Activated CD4-positive, alpha-beta T cell treated with anti-CD3 and anti-CD28 coated beads for 36 hours (primary cell): ENCODE results near the gene GNPTG. TPM values are rescaled to one million over a fixed set of nuclear protein-coding genes. Genes with fewer than 3 reads are reported as not detected.

ENCODE experiments used
- ATAC-seq: fragments of 200-7000 bp; cut with Tn5 transposase; one replicate; pipeline ENCODE4 v1.10.0; 2021; ENCODE audit warnings: mild to moderate bottlenecking, moderate library complexity
- CTCF ChIA-PET: fragments of 350-600 bp; sonication (Branson Sonifier 250); formaldehyde crosslinking; loops from one replicate; lab custom pipeline; 2021; ENCODE audit warnings: antibody characterized with exemption; lab: Charles Lee
- POLR2A ChIA-PET: fragments of 350-600 bp; sonication (Branson Sonifier 250); formaldehyde crosslinking; loops from one replicate; lab custom pipeline; 2021; ENCODE audit warnings: antibody characterized with exemption, inconsistent platforms; lab: Charles Lee
- DNase-seq: peaks from one replicate; pipeline ENCODE4 v3.0.0-alpha.2; 2020
- H3K27ac Mint-ChIP-seq: one replicate; pipeline ENCODE4 v1.8.0; 2021; ENCODE audit warnings: mixed read lengths
- H3K27me3 Mint-ChIP-seq: one replicate; pipeline ENCODE4 v1.8.0; 2021; ENCODE audit warnings: mixed read lengths
- H3K36me3 Mint-ChIP-seq: one replicate; pipeline ENCODE4 v1.8.0; 2021; ENCODE audit warnings: low read depth, mixed read lengths
- H3K4me1 Mint-ChIP-seq: one replicate; pipeline ENCODE4 v1.8.0; 2021; ENCODE audit warnings: mixed read lengths
- H3K4me3 Mint-ChIP-seq: one replicate; pipeline ENCODE4 v1.8.0; 2021; ENCODE audit warnings: mild to moderate bottlenecking, moderate library complexity, mixed read lengths
- H3K9me3 Mint-ChIP-seq: one replicate; pipeline ENCODE4 v1.8.0; 2021; ENCODE audit warnings: low read depth, mixed read lengths
- intact Hi-C, 2 experiments: fragments of 100-400 bp; cut with DNase I in 1 of 2; cut with micrococcal nuclease in 1 of 2; formaldehyde crosslinking; loops; one replicate each; pipeline versions ENCODE4 v1.14.2 to v1.15.1; 2022 to 2024; cut with DNase I, micrococcal nuclease
- total RNA-seq, 2 experiments: library from RNA; stranded (reverse); gene quantifications; one replicate each; pipeline ENCODE4 v1.2.3, GENCODE V29; 2021

GNPTG gene
- total RNA-seq, 2 experiments from 2014 or later: 16.3 to 17.4 TPM

- no peak for DNase-seq
- Mint-ChIP-seq H3K27ac (no peak overlapping the region), H3K9me3 (no peaks in the 10 kb centered on the region), H3K27me3 (peaks cover 23% of the 10 kb centered on the region), H3K4me3 (no peak overlapping the region), H3K36me3 (no peaks in the 10 kb centered on the region), H3K4me1 (peaks cover 15% of the 10 kb centered on the region)
- ATAC-seq: no peak
- POLR2A ChIA-PET: no interaction called here
- CTCF ChIA-PET: interaction anchor here (0.8 kb wide), 1 partner anchor 34 kb away, joined by 4 read pairs; no protein-coding TSS in a partner anchor
- intact Hi-C loops: no loop called here
These were observed 15.7 kb upstream of the GNPTG start for GRCh38 chr16:1335996-1336395.

GRCh38 chr16:1336619-1337018 is 15.1 kb upstream of the GNPTG start:
- H3K4me1 Mint-ChIP-seq: peaks cover 11% of the 10 kb centered on the region
- no peak for ATAC-seq
- intact Hi-C loops: no loop called here
- ChIA-PET POLR2A (no interaction called here), CTCF (no interaction called here)
- H3K9me3 Mint-ChIP-seq: no peaks in the 10 kb centered on the region
- H3K27ac Mint-ChIP-seq: no peak overlapping the region
- peaks cover 20% of the 10 kb centered on the region for H3K27me3 Mint-ChIP-seq
- no peak for DNase-seq
- H3K4me3 Mint-ChIP-seq: no peak overlapping the region
- no peaks in the 10 kb centered on the region for H3K36me3 Mint-ChIP-seq

DNA sequence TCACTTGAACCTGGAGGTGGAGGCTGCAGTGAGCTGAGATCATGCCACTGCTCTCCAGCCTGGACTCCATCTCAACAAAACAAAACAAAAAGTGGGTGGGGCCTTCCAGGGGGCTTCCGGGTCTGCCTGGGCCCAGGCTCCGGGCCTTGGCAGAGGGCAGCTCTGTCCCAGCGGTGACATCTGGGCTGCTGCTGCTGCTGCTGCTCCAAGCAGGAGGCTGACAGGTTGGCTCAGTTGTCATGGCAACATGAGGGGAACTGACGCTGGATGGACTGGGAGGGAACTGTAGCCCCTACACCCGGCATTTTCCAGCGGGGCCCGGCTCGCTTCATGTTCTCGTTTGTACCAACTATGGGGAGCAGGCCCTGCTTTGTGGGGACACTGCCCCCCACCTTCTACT is 14.2 kb upstream of the GNPTG start:
- ChIA-PET POLR2A (no interaction called here), CTCF (interaction anchor here (1.0 kb wide), 1 partner anchor 28 kb away, joined by 3 read pairs; no protein-coding TSS in a partner anchor)
- no peak for ATAC-seq
- intact Hi-C loops: no loop called here
- no peaks in the 10 kb centered on the region for H3K36me3 Mint-ChIP-seq
- no peak overlapping the region for H3K4me3 Mint-ChIP-seq
- H3K27me3 Mint-ChIP-seq: peaks cover 12% of the 10 kb centered on the region
- H3K27ac Mint-ChIP-seq: no peak overlapping the region
- no peaks in the 10 kb centered on the region for H3K9me3 Mint-ChIP-seq
- peaks cover 10% of the 10 kb centered on the region for H3K4me1 Mint-ChIP-seq
- DNase-seq: no peak

DNA sequence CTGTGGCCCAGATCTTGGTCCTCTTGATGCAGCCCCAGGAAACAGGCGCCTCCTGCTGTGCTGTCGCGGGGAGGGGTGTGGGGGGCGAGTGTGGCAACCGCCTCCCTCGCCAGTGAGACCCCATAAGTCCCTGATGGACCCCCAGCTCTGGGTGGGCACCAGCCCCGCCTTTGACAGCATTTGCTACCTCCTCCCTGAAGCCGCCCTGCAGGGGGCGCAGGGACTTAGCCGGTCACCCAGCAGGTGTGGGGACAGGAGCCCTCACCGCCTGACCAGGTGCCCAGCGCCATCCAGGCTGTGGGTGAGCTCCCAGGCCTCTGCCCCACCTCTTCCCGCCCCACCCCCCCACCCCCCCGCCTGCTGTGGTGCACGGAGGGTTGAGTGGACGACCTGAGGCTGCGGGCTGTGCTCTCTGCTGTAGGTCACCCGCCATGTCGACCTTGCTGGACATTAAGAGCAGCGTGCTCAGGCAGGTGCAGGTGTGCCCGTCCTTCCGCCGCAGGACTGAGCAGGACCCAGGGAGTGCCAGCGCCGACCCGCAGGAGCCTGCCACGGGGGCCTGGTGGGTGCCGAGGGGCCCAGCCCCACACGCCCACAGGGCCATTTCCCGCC is 13.5 kb upstream of the GNPTG start:
- POLR2A ChIA-PET: no interaction called here

DNA sequence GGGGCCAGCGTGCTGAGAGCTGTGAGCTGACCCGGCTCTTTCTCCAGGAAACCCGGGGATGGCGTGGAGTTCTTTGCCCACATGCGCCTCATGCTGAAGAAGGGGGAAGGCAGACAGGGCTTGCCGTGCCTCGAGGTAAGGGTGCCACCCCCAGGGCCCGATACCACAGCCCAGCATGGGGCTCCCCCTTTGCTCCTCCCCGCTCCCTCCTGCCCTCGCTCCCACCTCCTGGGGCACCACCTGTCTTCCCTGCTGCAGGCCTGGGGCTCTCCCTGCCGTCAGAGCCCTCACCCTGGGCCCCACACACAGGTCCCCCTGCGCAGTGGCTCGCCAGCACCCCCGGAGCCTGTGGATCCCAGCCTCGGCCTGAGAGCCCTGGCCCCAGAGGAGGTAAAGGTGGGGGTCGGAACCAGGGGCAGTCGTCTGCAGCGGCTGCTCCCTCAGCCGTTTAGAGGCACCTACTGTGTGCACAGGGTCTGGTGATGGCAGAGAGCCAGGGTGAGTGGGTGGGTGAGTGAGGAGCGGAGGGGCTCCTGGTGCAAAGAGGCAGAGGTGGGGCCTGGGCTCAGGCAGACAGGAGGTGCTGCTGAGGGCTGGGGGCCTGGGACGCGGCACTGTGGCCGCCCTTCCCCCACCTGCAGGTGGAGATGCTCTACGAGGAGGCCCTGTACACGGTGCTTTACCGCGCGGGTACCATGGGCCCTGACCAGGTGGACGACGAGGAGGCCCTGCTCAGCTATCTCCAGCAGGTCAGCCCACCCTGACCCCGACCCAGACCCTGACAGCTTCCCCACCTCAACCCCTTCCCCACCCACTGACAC is 12.7 kb upstream of the GNPTG start:
- H3K27me3 Mint-ChIP-seq: peaks cover 9% of the 10 kb centered on the region
- no peaks in the 10 kb centered on the region for H3K36me3 Mint-ChIP-seq
- ChIA-PET CTCF (no interaction called here), POLR2A (no interaction called here)
- DNase-seq: no peak
- intact Hi-C loops: no loop called here
- peaks cover 17% of the 10 kb centered on the region for H3K4me1 Mint-ChIP-seq
- no peaks in the 10 kb centered on the region for H3K9me3 Mint-ChIP-seq
- no peak overlapping the region for H3K27ac Mint-ChIP-seq
- no peak overlapping the region for H3K4me3 Mint-ChIP-seq
- ATAC-seq: no peak

More for the DNA sequence above, 13.5 kb upstream of the GNPTG start:
- CTCF ChIA-PET: interaction anchor here (1.0 kb wide), 1 partner anchor 27 kb away, joined by 3 read pairs; no protein-coding TSS in a partner anchor
- Mint-ChIP-seq H3K4me3 (no peak overlapping the region), H3K27me3 (peaks cover 9% of the 10 kb centered on the region), H3K4me1 (peaks cover 14% of the 10 kb centered on the region), H3K9me3 (no peaks in the 10 kb centered on the region), H3K27ac (no peak overlapping the region), H3K36me3 (no peaks in the 10 kb centered on the region)
- DNase-seq (peak; percentile 59), ATAC-seq (no peak)
- intact Hi-C loops: no loop called here

GRCh38 chr16:1340730-1341494 is 10.8 kb upstream of the GNPTG start:
- Mint-ChIP-seq H3K36me3 (no peaks in the 10 kb centered on the region), H3K27me3 (no peaks in the 10 kb centered on the region), H3K4me1 (peaks cover 17% of the 10 kb centered on the region), H3K27ac (no peak overlapping the region), H3K4me3 (no peak overlapping the region), H3K9me3 (no peaks in the 10 kb centered on the region)
- no peak for ATAC-seq
- ChIA-PET CTCF (no interaction called here), POLR2A (no interaction called here)
- intact Hi-C loops: loop anchor here in 1 of 2 experiments (10.0 kb wide), 1 partner anchor 604 kb away; the partner anchor contains the start of gene MSRB1
- no peak for DNase-seq

- ATAC-seq: no peak
- CTCF ChIA-PET: interaction anchor here (0.8 to 1.1 kb wide), 3 partner anchors 11 to 19 kb away, joined by 3 to 4 read pairs (median 4); no protein-coding TSS in a partner anchor
- POLR2A ChIA-PET: interaction anchor here (0.6 kb wide), 1 partner anchor 12 kb away, joined by 5 read pairs; no protein-coding TSS in a partner anchor
These were observed 10.0 kb upstream of the GNPTG start for GRCh38 chr16:1341495-1342420.

DNA sequence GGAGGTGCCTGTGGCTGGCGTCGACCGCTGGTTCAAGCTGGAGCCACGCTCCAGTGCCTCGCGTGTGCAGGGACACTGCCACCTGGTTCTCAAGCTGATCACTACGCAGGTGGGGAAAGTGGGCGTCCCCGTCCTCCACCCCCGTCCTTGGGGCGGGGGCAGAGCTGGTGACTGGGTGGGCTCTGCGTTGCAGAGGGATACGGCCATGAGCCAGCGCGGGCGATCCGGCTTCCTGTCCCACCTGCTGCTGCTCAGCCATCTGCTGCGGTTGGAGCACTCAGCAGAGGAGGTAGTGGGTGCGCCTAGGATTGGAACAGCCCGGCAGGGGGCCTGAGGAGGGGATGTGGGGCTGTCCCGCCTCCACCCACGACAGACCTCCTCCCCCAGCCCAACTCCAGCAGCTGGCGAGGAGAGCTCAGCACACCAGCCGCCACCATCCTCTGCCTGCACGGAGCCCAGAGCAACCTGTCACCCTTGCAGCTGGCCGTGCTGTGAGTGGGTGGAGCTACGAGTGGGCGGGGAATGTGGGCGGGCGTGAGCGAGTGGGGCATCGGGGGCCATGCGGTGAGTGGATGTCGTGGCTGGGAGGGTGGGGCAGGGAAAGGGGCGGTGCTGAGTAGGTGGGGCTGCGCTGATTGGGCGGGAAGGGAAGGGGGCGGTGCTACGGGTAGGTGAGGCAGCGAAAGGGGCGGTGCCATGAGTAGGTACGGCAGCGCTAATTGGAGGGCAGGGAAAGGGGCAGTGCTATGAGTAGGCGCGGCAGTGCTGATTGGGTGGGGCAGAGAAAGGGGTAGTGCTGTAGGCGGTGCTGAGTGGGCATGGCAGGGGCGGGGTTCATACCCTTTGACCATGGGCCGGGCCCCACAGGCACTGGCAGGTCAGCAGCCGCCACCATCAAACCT is 9.0 kb upstream of the GNPTG start:
- peak overlapping the region; percentile 47 for H3K4me3 Mint-ChIP-seq
- ChIA-PET POLR2A (interaction anchor here (0.6 kb wide), 2 partner anchors 13 to 247 kb away, joined by 3 to 5 read pairs; no protein-coding TSS in a partner anchor), CTCF (interaction anchor here (0.8 to 1.1 kb wide), 3 partner anchors 12 to 18 kb away, joined by 3 to 4 read pairs (median 4); no protein-coding TSS in a partner anchor)
- H3K36me3 Mint-ChIP-seq: no peaks in the 10 kb centered on the region
- peak; percentile 98 for ATAC-seq
- H3K27ac Mint-ChIP-seq: no peak overlapping the region
- DNase-seq: peak; percentile 96
- no peaks in the 10 kb centered on the region for H3K9me3 Mint-ChIP-seq
- H3K4me1 Mint-ChIP-seq: peaks cover 17% of the 10 kb centered on the region
- no peaks in the 10 kb centered on the region for H3K27me3 Mint-ChIP-seq
- intact Hi-C loops: loop anchor here (1.0 to 10.0 kb wide), 7 partner anchors 9 to 602 kb away; partner anchors contain the start of genes UQCC4 (in 2 of the 2), BAIAP3 (in 1 of the 2), GNPTG (in 1 of the 2) and MSRB1 (in 1 of the 2)

More at GRCh38 chr16:1341495-1342420, 10.0 kb upstream of the GNPTG start:
- H3K4me1 Mint-ChIP-seq: peaks cover 17% of the 10 kb centered on the region
- H3K36me3 Mint-ChIP-seq: no peaks in the 10 kb centered on the region
- DNase-seq: no peak
- intact Hi-C loops: loop anchor here (2.0 to 10.0 kb wide), 2 partner anchors 79 to 603 kb away; partner anchors contain the start of genes UQCC4 (in 2 of the 2) and MSRB1 (in 1 of the 2)
- no peak overlapping the region for H3K27ac Mint-ChIP-seq
- H3K4me3 Mint-ChIP-seq: no peak overlapping the region
- H3K9me3 Mint-ChIP-seq: no peaks in the 10 kb centered on the region
- no peaks in the 10 kb centered on the region for H3K27me3 Mint-ChIP-seq

- Mint-ChIP-seq H3K36me3 (no peaks in the 10 kb centered on the region), H3K4me3 (peak overlapping the region; percentile 47), H3K27me3 (no peaks in the 10 kb centered on the region), H3K27ac (no peak overlapping the region), H3K4me1 (peaks cover 17% of the 10 kb centered on the region), H3K9me3 (no peaks in the 10 kb centered on the region)
- intact Hi-C loops: loop anchor here (1.0 to 10.0 kb wide), 7 partner anchors 8 to 601 kb away; partner anchors contain the start of genes UQCC4 (in 2 of the 2), BAIAP3 (in 1 of the 2), GNPTG (in 1 of the 2) and MSRB1 (in 1 of the 2)
- no peak for ATAC-seq
- POLR2A ChIA-PET: interaction anchor here (0.6 kb wide), 1 partner anchor 246 kb away, joined by 3 read pairs; no protein-coding TSS in a partner anchor
- no peak for DNase-seq
- CTCF ChIA-PET: interaction anchor here (1.1 kb wide), 1 partner anchor 17 kb away, joined by 3 read pairs; no protein-coding TSS in a partner anchor
These were observed 8.1 kb upstream of the GNPTG start for GRCh38 chr16:1343428-1344242.
